Natural killer cell (primary cell): ENCODE data around the gene ATRX. TPM values are rescaled to one million over a fixed set of nuclear protein-coding genes. Genes with fewer than 3 reads are reported as not detected.
A peak's percentile ranks its signal among the peaks of the same experiment; 100 is the strongest.

Experiments used
- ATAC-seq, 3 donors: fragments of 150-1000 bp in 2 of 3; fragments of 200-7000 bp in 1 of 3; cut with Tn5 transposase; 1 replicate in 1 of 3; 2 replicates in 2 of 3; pipeline ENCODE4 v1.10.0; 2021; ENCODE audit warnings: mild to moderate bottlenecking in 2 of 3, moderate library complexity in 2 of 3
- DNase-seq, 2 donors: peaks; one replicate each; pipeline versions ENCODE4 v3.0.0 to v3.0.0-alpha.2; 2013 to 2021; ENCODE audit warnings: mixed read lengths in 1 of 2
- H3K27ac ChIP-seq: one replicate; pipeline ENCODE4 v1.5.1; 2013; ENCODE audit warnings: mild to moderate bottlenecking, low read length
- H3K27me3 ChIP-seq: one replicate; pipeline ENCODE4 v1.6.1; 2013; ENCODE audit warnings: low read length; ENCODE audit not compliant: control insufficient read depth, insufficient read depth
- H3K36me3 ChIP-seq: one replicate; pipeline ENCODE4 v1.6.1; 2013; ENCODE audit warnings: low read length; ENCODE audit not compliant: control insufficient read depth, insufficient read depth
- H3K4me1 ChIP-seq: one replicate; pipeline ENCODE4 v1.6.1; 2013; ENCODE audit warnings: low read length; ENCODE audit not compliant: control insufficient read depth, insufficient read depth
- H3K4me3 ChIP-seq: one replicate; pipeline ENCODE4 v1.5.1; 2013; ENCODE audit warnings: low read length
- H3K9me3 ChIP-seq: one replicate; pipeline ENCODE4 v1.6.1; 2013; ENCODE audit warnings: low read length; ENCODE audit not compliant: control insufficient read depth, insufficient read depth
- H3K27ac Mint-ChIP-seq, 2 donors: one replicate each; pipeline ENCODE4 v1.8.0; 2022; ENCODE audit warnings: mild to moderate bottlenecking in 2 of 2, mixed read lengths in 2 of 2, moderate library complexity in 1 of 2
- H3K27me3 Mint-ChIP-seq, 2 donors: one replicate each; pipeline ENCODE4 v1.8.0; 2022; ENCODE audit warnings: low read depth in 2 of 2, mixed read lengths in 2 of 2
- H3K36me3 Mint-ChIP-seq: one replicate; pipeline ENCODE4 v1.8.0; 2022; ENCODE audit warnings: mixed read lengths
- H3K4me1 Mint-ChIP-seq, 2 donors: one replicate each; pipeline ENCODE4 v1.8.0; 2022; ENCODE audit warnings: mixed read lengths in 2 of 2
- H3K4me3 Mint-ChIP-seq: one replicate; pipeline ENCODE4 v1.8.0; 2022; ENCODE audit warnings: mild to moderate bottlenecking, moderate library complexity, mixed read lengths
- H3K9me3 Mint-ChIP-seq, 2 donors: one replicate each; pipeline ENCODE4 v1.8.0; 2022; ENCODE audit warnings: mixed read lengths in 2 of 2
- CTCF ChIP-seq: fragments of 200-600 bp; IDR thresholded peaks from one replicate; pipeline ENCODE4 v1.8.0; 2022; ENCODE audit warnings: antibody characterized with exemption
- WGBS: methylation state at CpG from one replicate; pipeline ENCODE4 v1.1.7; 2013; ENCODE audit warnings: missing lambda C conversion rate; ENCODE audit not compliant: insufficient coverage; 5-methylcytosine and 5-hydroxymethylcytosine counted together
- intact Hi-C: fragments of 100-400 bp; cut with micrococcal nuclease; formaldehyde crosslinking; loops from one replicate; pipeline ENCODE4 v1.14.2; 2022
- total RNA-seq, 4 donors: library from RNA; stranded (reverse); fragments of 120-200 nt in 1 of 4; gene quantifications; one replicate each; pipeline versions ENCODE4 v1.2.3 to v1.2.4, GENCODE V29; 2013 to 2022

Gene ATRX
- total RNA-seq, 3 donors from 2014 or later (not counting 1 experiment from before 2014, with no cell fraction given) = 136 to 162 (median 159) TPM

- WGBS = 92% methylated on average over 6 of the region's 7 CpGs
- no peaks in the 10 kb centered on the region for H3K36me3 Mint-ChIP-seq
- peak overlapping the region; percentile 60 to 78 for H3K27ac Mint-ChIP-seq
- Histone ChIP-seq H3K36me3 (no peaks in the 10 kb centered on the region), H3K4me3 (no peak overlapping the region), H3K27ac (no peak overlapping the region), H3K4me1 (peaks cover 23% of the 10 kb centered on the region), H3K27me3 (no peaks in the 10 kb centered on the region), H3K9me3 (no peaks in the 10 kb centered on the region)
- DNase-seq (no peak), ATAC-seq (no peak)
- H3K4me3 Mint-ChIP-seq = no peak overlapping the region
- no peaks in the 10 kb centered on the region for H3K9me3 Mint-ChIP-seq
- no peak for TF ChIP-seq CTCF
- peaks cover 50 to 61% of the 10 kb centered on the region in 2 donors for H3K4me1 Mint-ChIP-seq
- H3K27me3 Mint-ChIP-seq = no peaks in the 10 kb centered on the region
- intact Hi-C loops = no loop called here
Observed at GRCh38 chrX:77742788-77743476, 43.1 kb downstream of the ATRX start.

- H3K36me3 Mint-ChIP-seq = no peaks in the 10 kb centered on the region
- no peak overlapping the region for H3K4me3 Mint-ChIP-seq
- 70% methylated on average over 2 of the region's 3 CpGs for WGBS
- DNase-seq (peak in 1 of 2 donors; percentile 4), ATAC-seq (peak in 1 of 3 donors; percentile 48)
- intact Hi-C loops = no loop called here
- peak overlapping the region; percentile 82 to 84 for H3K27ac Mint-ChIP-seq
- TF ChIP-seq CTCF = no peak
- H3K4me3 ChIP-seq = no peak overlapping the region
- H3K27me3 ChIP-seq = no peaks in the 10 kb centered on the region
- H3K27ac ChIP-seq = no peak overlapping the region
- peaks cover 23% of the 10 kb centered on the region for H3K4me1 ChIP-seq
- H3K36me3 ChIP-seq = no peaks in the 10 kb centered on the region
- no peaks in the 10 kb centered on the region for H3K9me3 Mint-ChIP-seq
- peaks cover 41 to 48% of the 10 kb centered on the region in 2 donors for H3K4me1 Mint-ChIP-seq
- no peaks in the 10 kb centered on the region for H3K9me3 ChIP-seq
- H3K27me3 Mint-ChIP-seq = no peaks in the 10 kb centered on the region
Observed at GRCh38 chrX:77740376-77740905, 45.6 kb downstream of the ATRX start.

GRCh38 chrX:77733342-77733741, 52.7 kb downstream of the ATRX start:
- no peaks in the 10 kb centered on the region for H3K27me3 ChIP-seq
- H3K27ac ChIP-seq = no peak overlapping the region
- no peaks in the 10 kb centered on the region for H3K36me3 Mint-ChIP-seq
- H3K4me3 ChIP-seq = no peak overlapping the region
- ATAC-seq (no peak), DNase-seq (no peak)
- no peaks in the 10 kb centered on the region for H3K27me3 Mint-ChIP-seq
- H3K36me3 ChIP-seq = no peaks in the 10 kb centered on the region
- H3K4me1 Mint-ChIP-seq = peaks cover 30 to 34% of the 10 kb centered on the region in 2 donors
- WGBS = 96% methylated on average over 2 of the region's 3 CpGs
- no peaks in the 10 kb centered on the region for H3K9me3 Mint-ChIP-seq
- H3K4me3 Mint-ChIP-seq = no peak overlapping the region
- peaks cover 8% of the 10 kb centered on the region for H3K4me1 ChIP-seq
- no peaks in the 10 kb centered on the region for H3K9me3 ChIP-seq
- peak overlapping the region; percentile 54 to 62 for H3K27ac Mint-ChIP-seq
- TF ChIP-seq CTCF = no peak
- intact Hi-C loops = no loop called here
